Smooth muscle cell (in vitro differentiated cells): ENCODE measurements around the gene PLEKHA1. TPM values are rescaled to one million over a fixed set of nuclear protein-coding genes. Genes with fewer than 3 reads are reported as not detected.

Source experiments
- DNase-seq: peaks from one replicate; lab custom pipeline; 2025; ENCODE audit not compliant: unreplicated experiment; lab: John Stamatoyannopoulos, UW
- H2AFZ ChIP-seq: fragments of 200-600 bp; sonication (generic); 2 replicates; pipeline ENCODE4 v1.6.0; 2016; ENCODE audit warnings: antibody characterized with exemption, low read depth, mild to moderate bottlenecking
- H3F3A ChIP-seq: fragments of 200-600 bp; sonication (generic); 2 replicates; pipeline ENCODE4 v1.6.0; 2017; ENCODE audit warnings: antibody characterized with exemption, low read depth
- H3K27ac ChIP-seq: fragments of 200-600 bp; sonication (generic); 2 replicates; pipeline ENCODE4 v1.5.1; 2016; ENCODE audit warnings: low read depth, mild to moderate bottlenecking
- H3K27me3 ChIP-seq: fragments of 200-600 bp; sonication (generic); 2 replicates; pipeline ENCODE4 v1.6.1; 2016; ENCODE audit warnings: low read depth, mild to moderate bottlenecking
- H3K36me3 ChIP-seq: fragments of 200-600 bp; sonication (generic); 2 replicates; pipeline ENCODE4 v1.5.1; 2016; ENCODE audit warnings: low read depth
- H3K4me1 ChIP-seq: fragments of 200-600 bp; sonication (generic); 2 replicates; pipeline ENCODE4 v1.5.1; 2016; ENCODE audit warnings: low read depth
- H3K4me2 ChIP-seq: fragments of 200-600 bp; sonication (generic); 2 replicates; pipeline ENCODE4 v1.6.0; 2016; ENCODE audit warnings: mild to moderate bottlenecking
- H3K4me3 ChIP-seq: fragments of 200-600 bp; sonication (generic); 2 replicates; pipeline ENCODE4 v1.5.1; 2016; ENCODE audit warnings: mild to moderate bottlenecking
- H3K79me2 ChIP-seq: fragments of 200-600 bp; sonication (generic); 2 replicates; pipeline ENCODE4 v1.6.0; 2016; ENCODE audit warnings: low read depth, mild to moderate bottlenecking
- H3K9ac ChIP-seq: fragments of 200-600 bp; sonication (generic); 2 replicates; pipeline ENCODE4 v1.6.0; 2016; ENCODE audit warnings: low read depth
- H3K9me3 ChIP-seq: fragments of 200-600 bp; sonication (generic); replicated peaks from 2 replicates; pipeline ENCODE4 v1.5.1; 2016; ENCODE audit warnings: low read depth
- H4K20me1 ChIP-seq: fragments of 200-600 bp; sonication (generic); 2 replicates; pipeline ENCODE4 v1.6.0; 2016; ENCODE audit warnings: low read depth
- CTCF ChIP-seq: fragments of 200-600 bp; sonication (generic); IDR thresholded peaks from 2 replicates; pipeline ENCODE4 v1.5.1; 2017; ENCODE audit warnings: borderline replicate concordance, mild to moderate bottlenecking, antibody characterized with exemption; ENCODE audit not compliant: insufficient read depth, poor library complexity, severe bottlenecking
- WGBS: methylation state at CpG from one replicate; pipeline ENCODE4 v1.1.7; 2016; ENCODE audit warnings: low lambda C conversion rate; 5-methylcytosine and 5-hydroxymethylcytosine counted together
- polyA plus RNA-seq: library from polyadenylated mRNA; unstranded; fragments of >200 nt; fragmentation: Nextera tagmentation; extraction: Ambion mirVana; gene quantifications from 2 replicates; pipeline ENCODE4 v1.2.1, GENCODE V29; 2016
- total RNA-seq: library from RNA; depleted of rRNA; stranded (reverse); fragments of >200 nt; gene quantifications from 2 replicates; pipeline ENCODE4 v1.2.3, GENCODE V29; 2014

The PLEKHA1 gene
- total and polyA plus RNA-seq, 2 experiments from 2014 or later: 22.7 to 24.6 TPM

- peaks cover 11% of the 10 kb centered on the region for H3F3A ChIP-seq
- peaks cover 23% of the 10 kb centered on the region for H3K79me2 ChIP-seq
- no peak for DNase-seq
- 2% methylated on average over 67 of the region's 95 CpGs for WGBS
- no peaks in the 10 kb centered on the region for H3K27me3 ChIP-seq
- H3K36me3 ChIP-seq: no peaks in the 10 kb centered on the region
- H3K4me2 ChIP-seq: peak overlapping the region; percentile 89
- H2AFZ ChIP-seq: peak overlapping the region; percentile 86
- H3K4me1 ChIP-seq: peaks cover 18% of the 10 kb centered on the region
- no peak for TF ChIP-seq CTCF
- no peaks in the 10 kb centered on the region for H3K9me3 ChIP-seq
- H3K27ac ChIP-seq: no peak overlapping the region
- peak overlapping the region; percentile 65 for H3K4me3 ChIP-seq
- H4K20me1 ChIP-seq: peaks cover 14% of the 10 kb centered on the region
- peak overlapping the region; percentile 11 for H3K9ac ChIP-seq
Observed at GRCh38 chr10:122461729-122462532, 87.4 kb downstream of the PLEKHA1 start.

- H3K79me2 ChIP-seq: peaks cover 29% of the 10 kb centered on the region
Observed at GRCh38 chr10:122462533-122463465, 88.3 kb downstream of the PLEKHA1 start.

GRCh38 chr10:122463466-122464249 lies 89.2 kb downstream of the PLEKHA1 start:
- Histone ChIP-seq H3K9ac (no peak overlapping the region), H3K9me3 (no peaks in the 10 kb centered on the region), H3K27ac (no peak overlapping the region), H4K20me1 (peaks cover 14% of the 10 kb centered on the region), H3K36me3 (no peaks in the 10 kb centered on the region), H3K4me3 (peak overlapping the region; percentile 65), H3K4me1 (peaks cover 21% of the 10 kb centered on the region), H2AFZ (no peak overlapping the region), H3F3A (peaks cover 11% of the 10 kb centered on the region), H3K79me2 (peaks cover 29% of the 10 kb centered on the region), H3K4me2 (peak overlapping the region; percentile 89), H3K27me3 (no peaks in the 10 kb centered on the region)
- DNase-seq: no peak
- no peak for TF ChIP-seq CTCF
- WGBS: 83% methylated on average over 16 of the region's 17 CpGs

More at GRCh38 chr10:122462533-122463465, 88.3 kb downstream of the PLEKHA1 start:
- H3K4me3 ChIP-seq: peak overlapping the region; percentile 65
- H3K9me3 ChIP-seq: no peaks in the 10 kb centered on the region
- H3K4me2 ChIP-seq: peak overlapping the region; percentile 89
- peaks cover 14% of the 10 kb centered on the region for H4K20me1 ChIP-seq
- peaks cover 18% of the 10 kb centered on the region for H3K4me1 ChIP-seq
- no peak for TF ChIP-seq CTCF
- H3F3A ChIP-seq: peaks cover 11% of the 10 kb centered on the region
- peak overlapping the region; percentile 11 for H3K9ac ChIP-seq
- WGBS: 24% methylated on average over 47 of the region's 47 CpGs
- H2AFZ ChIP-seq: peak overlapping the region; percentile 86
- H3K27ac ChIP-seq: no peak overlapping the region
- DNase-seq: no peak
- no peaks in the 10 kb centered on the region for H3K27me3 ChIP-seq
- H3K36me3 ChIP-seq: no peaks in the 10 kb centered on the region
